ENCODE results near the gene LRMDA. TPM values are rescaled to one million over a fixed set of nuclear protein-coding genes. Genes with fewer than 3 reads are reported as not detected.

LRMDA gene
- polyA plus RNA-seq, 3 donors = 39.8 to 59.6 (median 56.4) TPM

DNA sequence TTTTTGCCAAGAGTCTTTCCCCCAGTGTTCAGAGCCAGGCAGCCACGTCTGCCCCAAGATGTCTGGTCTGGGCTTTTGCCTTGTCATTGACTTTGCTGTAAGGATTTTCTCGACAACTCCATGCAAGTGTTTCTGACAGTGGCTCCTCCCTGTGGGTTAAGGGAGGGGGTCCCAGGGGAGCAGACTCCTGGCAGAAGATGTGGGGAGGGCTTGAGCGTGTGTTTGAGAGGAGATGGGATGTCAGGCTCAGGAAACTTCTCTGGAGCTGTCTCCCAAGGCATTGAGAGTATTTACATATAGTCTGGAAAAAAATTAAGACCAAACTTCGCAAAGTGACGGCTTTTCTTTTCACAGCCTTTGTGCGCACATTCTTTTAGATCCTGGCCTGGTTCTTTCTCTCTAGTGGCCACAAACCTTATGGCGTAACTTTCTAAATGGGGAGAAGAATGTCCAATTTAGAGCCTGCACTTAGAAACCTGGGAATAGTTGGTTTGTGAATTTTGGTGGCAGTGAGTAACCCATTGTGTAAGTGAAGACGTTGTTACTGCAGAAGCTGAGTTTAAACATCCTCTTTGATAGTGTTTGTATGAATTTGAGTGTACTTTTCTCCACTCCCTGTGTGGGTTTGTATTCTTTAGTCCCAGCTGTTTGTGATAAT, 201.5 kb downstream of the LRMDA start:
- H3K9me3 Mint-ChIP-seq = no peaks in the 10 kb centered on the region
- peaks cover 4% of the 10 kb centered on the region for H3K79me2 ChIP-seq (ENCODE audit: insufficient read depth, low read length)
- H3K9me3 ChIP-seq (replicated peaks in 1 of 2; ENCODE audit: control insufficient read depth in 1 of 2, insufficient read depth in 1 of 2, low read length in 2 of 2) = no peaks in the 10 kb centered on the region
- intact Hi-C loops (cut with micrococcal nuclease) = no loop called here
- no peaks in the 10 kb centered on the region for H3K27me3 Mint-ChIP-seq (ENCODE audit: low read depth in 3 of 3)
- H3K4me1 ChIP-seq (ENCODE audit: control insufficient read depth in 1 of 2, insufficient read depth in 2 of 2, low read length in 2 of 2) = no peaks in the 10 kb centered on the region
- TF ChIP-seq, protein P1, sequence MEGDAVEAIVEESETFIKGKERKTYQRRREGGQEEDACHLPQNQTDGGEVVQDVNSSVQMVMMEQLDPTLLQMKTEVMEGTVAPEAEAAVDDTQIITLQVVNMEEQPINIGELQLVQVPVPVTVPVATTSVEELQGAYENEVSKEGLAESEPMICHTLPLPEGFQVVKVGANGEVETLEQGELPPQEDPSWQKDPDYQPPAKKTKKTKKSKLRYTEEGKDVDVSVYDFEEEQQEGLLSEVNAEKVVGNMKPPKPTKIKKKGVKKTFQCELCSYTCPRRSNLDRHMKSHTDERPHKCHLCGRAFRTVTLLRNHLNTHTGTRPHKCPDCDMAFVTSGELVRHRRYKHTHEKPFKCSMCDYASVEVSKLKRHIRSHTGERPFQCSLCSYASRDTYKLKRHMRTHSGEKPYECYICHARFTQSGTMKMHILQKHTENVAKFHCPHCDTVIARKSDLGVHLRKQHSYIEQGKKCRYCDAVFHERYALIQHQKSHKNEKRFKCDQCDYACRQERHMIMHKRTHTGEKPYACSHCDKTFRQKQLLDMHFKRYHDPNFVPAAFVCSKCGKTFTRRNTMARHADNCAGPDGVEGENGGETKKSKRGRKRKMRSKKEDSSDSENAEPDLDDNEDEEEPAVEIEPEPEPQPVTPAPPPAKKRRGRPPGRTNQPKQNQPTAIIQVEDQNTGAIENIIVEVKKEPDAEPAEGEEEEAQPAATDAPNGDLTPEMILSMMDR (IDR thresholded peaks at IDR 0.05) = no peak
- DNase-seq = no peak
- H3K27ac Mint-ChIP-seq = no peak overlapping the region
- H3K27ac ChIP-seq (ENCODE audit: low read depth in 1 of 2, low read length in 2 of 2) = no peak overlapping the region
- no peak overlapping the region for H3K4me2 ChIP-seq (replicated peaks; ENCODE audit: extremely low read depth, low read length, poor library complexity, severe bottlenecking)
- no peak overlapping the region for H3K9ac ChIP-seq (ENCODE audit: insufficient read depth, low read length, poor library complexity, severe bottlenecking)
- peaks cover 2% of the 10 kb centered on the region for H3K4me1 Mint-ChIP-seq
- H3K36me3 Mint-ChIP-seq = peaks cover 10 to 20% of the 10 kb centered on the region in 2 donors
- peaks cover 15% of the 10 kb centered on the region for H4K20me1 ChIP-seq (ENCODE audit: insufficient read depth, low read length)
- H3K27me3 ChIP-seq (ENCODE audit: control insufficient read depth in 2 of 2, insufficient read depth in 2 of 2, low read length in 2 of 2) = no peaks in the 10 kb centered on the region
- H3K36me3 ChIP-seq (replicated peaks in 1 of 2; ENCODE audit: control insufficient read depth in 1 of 2, insufficient read depth in 2 of 2, low read length in 2 of 2) = peaks cover 3 to 9% of the 10 kb centered on the region in 2 donors
- H3K4me3 ChIP-seq (replicated peaks in 1 of 3; ENCODE audit: low read depth in 2 of 3, low read length in 3 of 3) = no peak overlapping the region
- no peak overlapping the region for H3K4me3 Mint-ChIP-seq
- H2AFZ ChIP-seq (ENCODE audit: insufficient read depth, low read depth, low read length, poor library complexity, severe bottlenecking) = no peak overlapping the region
- WGBS (ENCODE audit: insufficient coverage) = 83% methylated on average over 6 of the region's 8 CpGs

DNA sequence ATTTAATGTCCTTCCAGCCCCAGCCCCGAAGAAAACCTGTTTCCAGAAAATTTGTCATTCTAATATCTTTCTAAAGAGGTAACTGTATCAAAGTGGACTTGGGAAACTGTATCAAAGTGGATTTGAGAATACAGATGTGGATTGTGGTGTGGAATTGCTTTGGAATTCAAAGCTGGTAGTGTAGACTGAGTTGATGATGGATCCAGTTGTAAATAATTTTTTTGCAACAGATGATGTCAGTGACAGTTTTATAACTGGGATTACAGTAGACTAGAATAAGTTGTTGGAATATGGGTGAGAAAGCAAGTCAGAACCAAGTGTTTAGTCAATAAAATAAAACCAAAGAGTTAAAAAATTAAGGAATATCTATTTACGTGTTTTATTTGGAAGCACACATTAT, 202.1 kb downstream of the LRMDA start:
- Histone ChIP-seq H3K9me3 (replicated peaks in 1 of 2; ENCODE audit: control insufficient read depth in 1 of 2, insufficient read depth in 1 of 2, low read length in 2 of 2) (no peaks in the 10 kb centered on the region), H4K20me1 (ENCODE audit: insufficient read depth, low read length) (peaks cover 15% of the 10 kb centered on the region), H3K4me2 (replicated peaks; ENCODE audit: extremely low read depth, low read length, poor library complexity, severe bottlenecking) (no peak overlapping the region), H3K4me1 (ENCODE audit: control insufficient read depth in 1 of 2, insufficient read depth in 2 of 2, low read length in 2 of 2) (no peaks in the 10 kb centered on the region), H2AFZ (ENCODE audit: insufficient read depth, low read depth, low read length, poor library complexity, severe bottlenecking) (no peak overlapping the region), H3K27me3 (ENCODE audit: control insufficient read depth in 2 of 2, insufficient read depth in 2 of 2, low read length in 2 of 2) (no peaks in the 10 kb centered on the region), H3K36me3 (replicated peaks in 1 of 2; ENCODE audit: control insufficient read depth in 1 of 2, insufficient read depth in 2 of 2, low read length in 2 of 2) (peaks cover under 1 to 2% of the 10 kb centered on the region in 2 donors), H3K4me3 (replicated peaks in 1 of 3; ENCODE audit: low read depth in 2 of 3, low read length in 3 of 3) (no peak overlapping the region), H3K79me2 (ENCODE audit: insufficient read depth, low read length) (peaks cover under 1% of the 10 kb centered on the region), H3K27ac (ENCODE audit: low read depth in 1 of 2, low read length in 2 of 2) (no peak overlapping the region), H3K9ac (ENCODE audit: insufficient read depth, low read length, poor library complexity, severe bottlenecking) (no peak overlapping the region)
- intact Hi-C loops (cut with micrococcal nuclease) = no loop called here
- Mint-ChIP-seq H3K27me3 (ENCODE audit: low read depth in 3 of 3) (no peaks in the 10 kb centered on the region), H3K27ac (no peak overlapping the region), H3K36me3 (peaks cover 8 to 16% of the 10 kb centered on the region in 2 donors), H3K4me1 (peaks cover 2% of the 10 kb centered on the region), H3K9me3 (no peaks in the 10 kb centered on the region), H3K4me3 (no peak overlapping the region)
- no CpG with 5 or more reads among the region's 2 CpGs for WGBS (ENCODE audit: insufficient coverage)
- no peak for DNase-seq
- TF ChIP-seq, protein P1 (IDR thresholded peaks at IDR 0.05) = no peak

Measured in CD14-positive monocyte (primary cell).